Measurements from ENCODE around the gene CASR. TPM values are rescaled to one million over a fixed set of nuclear protein-coding genes. Genes with fewer than 3 reads are reported as not detected.

Gene CASR
- total RNA-seq, 1 experiment from 2014 or later: not detected

DNA sequence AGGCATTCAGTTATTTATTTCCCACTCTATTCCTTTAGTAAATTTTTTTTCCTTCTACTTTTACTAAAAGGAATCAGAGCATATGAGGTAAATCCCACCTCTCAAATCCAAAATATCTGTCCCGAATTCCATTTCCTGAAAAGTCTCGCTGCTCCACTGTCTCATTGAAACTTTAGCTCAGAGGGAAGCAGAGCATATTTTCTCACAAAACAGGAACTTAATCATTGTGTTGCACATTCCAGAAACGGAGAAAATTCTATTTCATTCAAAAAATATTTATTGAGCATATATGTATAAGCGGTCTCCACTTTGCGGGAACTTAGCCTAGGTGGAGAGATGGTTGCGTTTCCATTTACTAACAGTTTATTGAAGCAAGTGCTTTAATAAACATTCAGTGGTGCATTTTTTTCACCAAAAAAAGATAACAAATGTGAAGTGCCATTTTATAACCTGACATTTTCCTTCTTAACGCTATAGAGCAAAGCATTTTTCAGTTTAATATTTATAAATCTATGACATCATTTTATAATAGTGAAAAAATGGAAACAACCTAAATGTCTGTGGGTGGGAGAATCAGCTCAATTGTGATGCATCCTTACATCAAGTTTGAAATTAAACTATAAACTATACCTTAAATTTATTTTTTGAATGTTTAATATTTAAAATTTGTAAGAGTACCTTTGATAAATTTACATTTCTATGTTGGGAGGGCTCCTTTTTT lies 74.3 kb downstream of the CASR start:
- H3K4me3 ChIP-seq (ENCODE audit: low read depth, low read length): no peak overlapping the region
- peaks cover 15% of the 10 kb centered on the region for H3K27me3 Mint-ChIP-seq (ENCODE audit: insufficient read depth, unreplicated experiment)
- DNase-seq: no peak
- BruUV-seq (replicated peaks): no TSS peak
- H3K4me1 ChIP-seq: no peaks in the 10 kb centered on the region
- no peaks in the 10 kb centered on the region for H3K9me3 ChIP-seq
- intact Hi-C loops (cut with micrococcal nuclease; ENCODE audit: unreplicated experiment): loop anchor here (1.0 to 2.0 kb wide), 3 partner anchors 157 to 712 kb away; no protein-coding TSS in a partner anchor
- H3K27ac Mint-ChIP-seq (ENCODE audit: unreplicated experiment): no peak overlapping the region
- POLR2A ChIA-PET: no interaction called here
- no peak overlapping the region for H3K4me3 Mint-ChIP-seq (ENCODE audit: unreplicated experiment)
- H3K9me3 Mint-ChIP-seq (ENCODE audit: unreplicated experiment): no peaks in the 10 kb centered on the region
- H3K36me3 Mint-ChIP-seq (ENCODE audit: insufficient read depth, unreplicated experiment): no peaks in the 10 kb centered on the region
- H3K4me1 Mint-ChIP-seq (ENCODE audit: low read depth, unreplicated experiment): no peaks in the 10 kb centered on the region
- TF ChIP-seq, protein P1, sequence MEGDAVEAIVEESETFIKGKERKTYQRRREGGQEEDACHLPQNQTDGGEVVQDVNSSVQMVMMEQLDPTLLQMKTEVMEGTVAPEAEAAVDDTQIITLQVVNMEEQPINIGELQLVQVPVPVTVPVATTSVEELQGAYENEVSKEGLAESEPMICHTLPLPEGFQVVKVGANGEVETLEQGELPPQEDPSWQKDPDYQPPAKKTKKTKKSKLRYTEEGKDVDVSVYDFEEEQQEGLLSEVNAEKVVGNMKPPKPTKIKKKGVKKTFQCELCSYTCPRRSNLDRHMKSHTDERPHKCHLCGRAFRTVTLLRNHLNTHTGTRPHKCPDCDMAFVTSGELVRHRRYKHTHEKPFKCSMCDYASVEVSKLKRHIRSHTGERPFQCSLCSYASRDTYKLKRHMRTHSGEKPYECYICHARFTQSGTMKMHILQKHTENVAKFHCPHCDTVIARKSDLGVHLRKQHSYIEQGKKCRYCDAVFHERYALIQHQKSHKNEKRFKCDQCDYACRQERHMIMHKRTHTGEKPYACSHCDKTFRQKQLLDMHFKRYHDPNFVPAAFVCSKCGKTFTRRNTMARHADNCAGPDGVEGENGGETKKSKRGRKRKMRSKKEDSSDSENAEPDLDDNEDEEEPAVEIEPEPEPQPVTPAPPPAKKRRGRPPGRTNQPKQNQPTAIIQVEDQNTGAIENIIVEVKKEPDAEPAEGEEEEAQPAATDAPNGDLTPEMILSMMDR (IDR thresholded peaks at IDR 0.05; ENCODE audit: insufficient read depth in 1 of 2, low read depth in 1 of 2, low read length in 1 of 2, severe bottlenecking in 1 of 2, unreplicated experiment in 1 of 2): no peak
- CTCF ChIA-PET: interaction anchor here (1.2 kb wide), 1 partner anchor 156 kb away, joined by 4 read pairs; no protein-coding TSS in a partner anchor
- H3K27me3 ChIP-seq (replicated peaks; ENCODE audit: control insufficient read depth, insufficient read depth, low read length): peaks cover 1% of the 10 kb centered on the region; the same call in 1 of the 2 replicates
- no peaks in the 10 kb centered on the region for H3K36me3 ChIP-seq (ENCODE audit: control insufficient read depth, insufficient read depth, low read length)

DNA sequence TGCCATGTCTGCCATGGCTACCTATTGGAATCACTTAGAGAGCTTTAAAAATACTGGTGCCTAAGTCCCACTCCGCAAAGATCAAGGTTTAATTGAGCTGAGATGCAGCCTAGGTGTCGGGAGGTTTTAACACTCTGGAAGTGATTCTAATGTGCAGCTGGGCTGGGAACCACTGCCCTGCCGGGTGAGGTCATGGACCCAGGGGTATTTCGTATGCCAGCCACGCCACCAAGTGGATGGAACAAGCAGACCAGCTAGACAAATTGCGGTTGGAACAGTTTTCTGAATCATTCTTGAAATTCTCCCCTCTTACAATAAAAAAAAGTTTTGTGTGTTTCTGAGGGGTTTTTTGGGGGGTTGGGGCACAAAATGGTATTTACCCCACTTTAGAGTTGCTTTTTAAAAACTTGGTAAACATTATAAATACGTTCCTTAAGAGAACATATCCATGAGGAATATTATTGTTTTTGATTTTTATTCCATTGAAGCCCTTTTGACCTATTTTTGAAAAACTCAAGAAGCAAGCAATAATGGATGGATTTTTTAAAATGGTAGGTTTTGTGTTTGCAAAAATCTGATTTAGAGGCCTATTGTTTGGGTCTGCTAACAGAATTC lies 75.4 kb downstream of the CASR start:
- H3K9me3 Mint-ChIP-seq (ENCODE audit: unreplicated experiment): no peaks in the 10 kb centered on the region
- ChIA-PET CTCF (interaction anchor here (0.7 to 1.2 kb wide), 6 partner anchors 9 to 712 kb away, joined by 3 to 9 read pairs (median 4); no protein-coding TSS in a partner anchor), POLR2A (no interaction called here)
- no TSS peak for BruUV-seq (replicated peaks)
- H3K36me3 ChIP-seq (ENCODE audit: control insufficient read depth, insufficient read depth, low read length): no peaks in the 10 kb centered on the region
- peak; percentile 68 to 69 for DNase-seq
- H3K4me1 Mint-ChIP-seq (ENCODE audit: low read depth, unreplicated experiment): no peaks in the 10 kb centered on the region
- H3K4me3 ChIP-seq (ENCODE audit: low read depth, low read length): no peak overlapping the region
- no peak overlapping the region for H3K27ac Mint-ChIP-seq (ENCODE audit: unreplicated experiment)
- H3K4me1 ChIP-seq: no peaks in the 10 kb centered on the region
- no peak overlapping the region for H3K4me3 Mint-ChIP-seq (ENCODE audit: unreplicated experiment)
- H3K36me3 Mint-ChIP-seq (ENCODE audit: insufficient read depth, unreplicated experiment): no peaks in the 10 kb centered on the region
- H3K27me3 Mint-ChIP-seq (ENCODE audit: insufficient read depth, unreplicated experiment): peaks cover 15% of the 10 kb centered on the region
- intact Hi-C loops (cut with micrococcal nuclease; ENCODE audit: unreplicated experiment): loop anchor here (1.0 to 2.0 kb wide), 3 partner anchors 158 to 713 kb away; no protein-coding TSS in a partner anchor
- TF ChIP-seq, protein P1 (IDR thresholded peaks at IDR 0.05; ENCODE audit: insufficient read depth in 1 of 2, low read depth in 1 of 2, low read length in 1 of 2, severe bottlenecking in 1 of 2, unreplicated experiment in 1 of 2): peak; percentile 47 to 76
- peaks cover 1% of the 10 kb centered on the region; the same call in 1 of the 2 replicates for H3K27me3 ChIP-seq (replicated peaks; ENCODE audit: control insufficient read depth, insufficient read depth, low read length)
- H3K9me3 ChIP-seq: no peaks in the 10 kb centered on the region

DNA sequence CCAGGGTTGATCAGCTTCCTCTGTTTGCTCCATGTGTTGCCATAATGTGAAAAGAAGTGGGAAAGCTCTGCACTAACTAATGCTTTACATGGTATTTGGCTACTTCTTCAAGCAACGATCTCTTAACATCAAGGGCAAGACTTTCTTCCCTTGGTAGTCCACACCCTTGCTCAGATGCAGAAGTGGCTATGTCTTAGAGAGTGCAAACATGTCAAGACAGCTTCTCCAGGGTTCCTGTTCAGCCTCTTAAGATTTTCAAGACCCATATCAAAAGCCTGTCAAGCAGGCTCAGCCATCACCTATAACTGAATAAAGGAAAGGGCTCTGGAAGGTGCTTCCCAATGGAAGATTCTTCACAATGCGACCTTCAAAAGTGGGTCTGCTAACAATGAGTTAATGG lies 76.7 kb downstream of the CASR start:
- Mint-ChIP-seq H3K4me3 (ENCODE audit: unreplicated experiment) (no peak overlapping the region), H3K4me1 (ENCODE audit: low read depth, unreplicated experiment) (no peaks in the 10 kb centered on the region), H3K27ac (ENCODE audit: unreplicated experiment) (no peak overlapping the region), H3K9me3 (ENCODE audit: unreplicated experiment) (no peaks in the 10 kb centered on the region), H3K36me3 (ENCODE audit: insufficient read depth, unreplicated experiment) (no peaks in the 10 kb centered on the region), H3K27me3 (ENCODE audit: insufficient read depth, unreplicated experiment) (peaks cover 14% of the 10 kb centered on the region)
- DNase-seq: no peak
- intact Hi-C loops (cut with micrococcal nuclease; ENCODE audit: unreplicated experiment): no loop called here
- no peaks in the 10 kb centered on the region for H3K9me3 ChIP-seq
- TF ChIP-seq, protein P1 (IDR thresholded peaks at IDR 0.05; ENCODE audit: insufficient read depth in 1 of 2, low read depth in 1 of 2, low read length in 1 of 2, severe bottlenecking in 1 of 2, unreplicated experiment in 1 of 2): no peak
- BruUV-seq (replicated peaks): no TSS peak
- H3K36me3 ChIP-seq (ENCODE audit: control insufficient read depth, insufficient read depth, low read length): no peaks in the 10 kb centered on the region
- H3K27me3 ChIP-seq (replicated peaks; ENCODE audit: control insufficient read depth, insufficient read depth, low read length): peaks cover 1% of the 10 kb centered on the region; the same call in 1 of the 2 replicates
- H3K4me3 ChIP-seq (ENCODE audit: low read depth, low read length): no peak overlapping the region
- ChIA-PET POLR2A (no interaction called here), CTCF (interaction anchor here (0.6 kb wide), 1 partner anchor 134 kb away, joined by 3 read pairs; no protein-coding TSS in a partner anchor)
- no peaks in the 10 kb centered on the region for H3K4me1 ChIP-seq

Measured in Caco-2 (cell line).